ENCODE data around the gene SLC35G1.

The SLC35G1 gene

GRCh38 chr10:93871671-93872204, 22.0 kb upstream of the SLC35G1 start:
- no peaks in the 10 kb centered on the region for H3K9me3 ChIP-seq (ENCODE audit: insufficient read depth, low read length)
- H4K20me1 ChIP-seq (ENCODE audit: low read depth, low read length), result no peaks in the 10 kb centered on the region
- no peaks in the 10 kb centered on the region for H3K36me3 ChIP-seq (ENCODE audit: low read length)
- no peaks in the 10 kb centered on the region for H3K79me2 ChIP-seq (ENCODE audit: insufficient read depth, low read length)
- no peaks in the 10 kb centered on the region for H3K9me2 ChIP-seq (replicated peaks; ENCODE audit: insufficient read depth, low read length)
- TF ChIP-seq EZH2phosphoT487 (conservative IDR thresholded peaks at IDR 0.05; ENCODE audit: low read length), result no peak
- TF ChIP-seq CTCF (IDR thresholded peaks at IDR 0.05; ENCODE audit: insufficient read depth, low read length, poor library complexity, severe bottlenecking), result no peak
- no peak overlapping the region for H2AFZ ChIP-seq (ENCODE audit: low read depth, low read length, severe bottlenecking)
- H3K4me2 ChIP-seq (ENCODE audit: low read depth, low read length, poor library complexity, severe bottlenecking), result no peak overlapping the region
- no peaks in the 10 kb centered on the region for H3F3A ChIP-seq (ENCODE audit: insufficient read depth)
- no peak overlapping the region for H3K4me3 ChIP-seq (ENCODE audit: insufficient read depth, low read length, poor library complexity, severe bottlenecking)
- no peak overlapping the region for H3K27ac ChIP-seq (ENCODE audit: low read depth, low read length)
- H3K27me3 ChIP-seq (ENCODE audit: low read length), result no peaks in the 10 kb centered on the region
- no peak overlapping the region for H3K9ac ChIP-seq (ENCODE audit: low read length)

- Histone ChIP-seq H3K27me3 (ENCODE audit: low read length) (no peaks in the 10 kb centered on the region), H3K36me3 (ENCODE audit: low read length) (no peaks in the 10 kb centered on the region), H3K9me2 (replicated peaks; ENCODE audit: insufficient read depth, low read length) (no peaks in the 10 kb centered on the region), H3F3A (ENCODE audit: insufficient read depth) (no peaks in the 10 kb centered on the region), H3K4me2 (ENCODE audit: low read depth, low read length, poor library complexity, severe bottlenecking) (no peak overlapping the region), H2AFZ (ENCODE audit: low read depth, low read length, severe bottlenecking) (no peak overlapping the region), H3K9me3 (ENCODE audit: insufficient read depth, low read length) (no peaks in the 10 kb centered on the region), H3K9ac (ENCODE audit: low read length) (no peak overlapping the region), H3K27ac (ENCODE audit: low read depth, low read length) (no peak overlapping the region), H3K4me3 (ENCODE audit: insufficient read depth, low read length, poor library complexity, severe bottlenecking) (no peak overlapping the region), H4K20me1 (ENCODE audit: low read depth, low read length) (no peaks in the 10 kb centered on the region), H3K79me2 (ENCODE audit: insufficient read depth, low read length) (no peaks in the 10 kb centered on the region)
- TF ChIP-seq EZH2phosphoT487 (conservative IDR thresholded peaks at IDR 0.05; ENCODE audit: low read length) (no peak), CTCF (IDR thresholded peaks at IDR 0.05; ENCODE audit: insufficient read depth, low read length, poor library complexity, severe bottlenecking) (no peak)
These were observed 21.2 kb upstream of the SLC35G1 start for GRCh38 chr10:93872375-93873158.

GRCh38 chr10:93873420-93874115, 20.2 kb upstream of the SLC35G1 start:
- Histone ChIP-seq H2AFZ (ENCODE audit: low read depth, low read length, severe bottlenecking) (no peak overlapping the region), H3K27me3 (ENCODE audit: low read length) (no peaks in the 10 kb centered on the region), H3K4me3 (ENCODE audit: insufficient read depth, low read length, poor library complexity, severe bottlenecking) (no peak overlapping the region), H4K20me1 (ENCODE audit: low read depth, low read length) (no peaks in the 10 kb centered on the region), H3K4me2 (ENCODE audit: low read depth, low read length, poor library complexity, severe bottlenecking) (no peak overlapping the region), H3F3A (ENCODE audit: insufficient read depth) (no peaks in the 10 kb centered on the region), H3K27ac (ENCODE audit: low read depth, low read length) (no peak overlapping the region), H3K9ac (ENCODE audit: low read length) (no peak overlapping the region), H3K79me2 (ENCODE audit: insufficient read depth, low read length) (no peaks in the 10 kb centered on the region), H3K9me3 (ENCODE audit: insufficient read depth, low read length) (no peaks in the 10 kb centered on the region), H3K9me2 (replicated peaks; ENCODE audit: insufficient read depth, low read length) (no peaks in the 10 kb centered on the region), H3K36me3 (ENCODE audit: low read length) (no peaks in the 10 kb centered on the region)
- no peak for TF ChIP-seq CTCF (IDR thresholded peaks at IDR 0.05; ENCODE audit: insufficient read depth, low read length, poor library complexity, severe bottlenecking)
- TF ChIP-seq EZH2phosphoT487 (conservative IDR thresholded peaks at IDR 0.05; ENCODE audit: low read length), result no peak
